ENCODE results near the gene RGS10.
A peak's percentile ranks its signal among the peaks of the same experiment; 100 is the strongest.

RGS10 gene

GRCh38 chr10:119518176-119518575 lies 24.3 kb downstream of the RGS10 start:
- TF ChIP-seq, protein P1, sequence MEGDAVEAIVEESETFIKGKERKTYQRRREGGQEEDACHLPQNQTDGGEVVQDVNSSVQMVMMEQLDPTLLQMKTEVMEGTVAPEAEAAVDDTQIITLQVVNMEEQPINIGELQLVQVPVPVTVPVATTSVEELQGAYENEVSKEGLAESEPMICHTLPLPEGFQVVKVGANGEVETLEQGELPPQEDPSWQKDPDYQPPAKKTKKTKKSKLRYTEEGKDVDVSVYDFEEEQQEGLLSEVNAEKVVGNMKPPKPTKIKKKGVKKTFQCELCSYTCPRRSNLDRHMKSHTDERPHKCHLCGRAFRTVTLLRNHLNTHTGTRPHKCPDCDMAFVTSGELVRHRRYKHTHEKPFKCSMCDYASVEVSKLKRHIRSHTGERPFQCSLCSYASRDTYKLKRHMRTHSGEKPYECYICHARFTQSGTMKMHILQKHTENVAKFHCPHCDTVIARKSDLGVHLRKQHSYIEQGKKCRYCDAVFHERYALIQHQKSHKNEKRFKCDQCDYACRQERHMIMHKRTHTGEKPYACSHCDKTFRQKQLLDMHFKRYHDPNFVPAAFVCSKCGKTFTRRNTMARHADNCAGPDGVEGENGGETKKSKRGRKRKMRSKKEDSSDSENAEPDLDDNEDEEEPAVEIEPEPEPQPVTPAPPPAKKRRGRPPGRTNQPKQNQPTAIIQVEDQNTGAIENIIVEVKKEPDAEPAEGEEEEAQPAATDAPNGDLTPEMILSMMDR (IDR thresholded peaks at IDR 0.05; ENCODE audit: extremely low read depth, insufficient read depth, missing control alignments), result no peak
- in situ Hi-C loops (cut with MboI; ENCODE audit: low pct_unique_long_range_greater_than_20kb, low sequenced_read_pairs, unreplicated experiment), result no loop called here
- DNase-seq (ENCODE audit: low spot score), result no peak

GRCh38 chr10:119517235-119518141 lies 25.0 kb downstream of the RGS10 start:
- peak; percentile 74 for DNase-seq (ENCODE audit: low spot score)
- TF ChIP-seq, protein P1 (IDR thresholded peaks at IDR 0.05; ENCODE audit: extremely low read depth, insufficient read depth, missing control alignments), result no peak
- in situ Hi-C loops (cut with MboI; ENCODE audit: low pct_unique_long_range_greater_than_20kb, low sequenced_read_pairs, unreplicated experiment), result no loop called here

- DNase-seq (ENCODE audit: low spot score), result peak; percentile 82
These were observed 25.9 kb downstream of the RGS10 start for GRCh38 chr10:119516381-119517234.

DNA sequence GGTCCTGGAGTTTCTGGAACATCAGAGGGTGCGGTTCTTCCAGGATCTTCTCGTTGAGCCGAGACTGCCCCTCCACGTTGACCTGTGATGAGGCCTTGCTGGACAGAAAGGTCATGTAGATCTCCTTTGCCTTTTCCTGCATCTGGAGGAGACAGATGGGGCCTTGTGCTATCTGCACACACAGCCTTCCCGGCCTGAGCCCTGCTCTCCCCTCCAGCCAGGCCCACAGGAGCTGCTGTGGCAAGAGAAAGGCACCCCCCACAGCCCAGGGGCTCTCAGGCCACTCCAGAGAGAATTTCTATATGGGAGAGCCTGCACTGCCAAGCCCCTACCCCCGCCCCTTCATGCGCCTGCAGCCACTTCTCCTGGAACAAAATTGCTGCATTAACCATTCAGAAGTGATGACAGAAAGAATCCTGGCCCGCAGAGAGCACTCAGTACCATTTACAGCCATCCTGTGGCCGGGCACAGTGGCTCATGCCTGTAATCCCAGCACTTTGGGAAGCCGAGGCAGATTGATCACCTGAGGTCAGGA lies 26.9 kb downstream of the RGS10 start:
- TF ChIP-seq, protein P1 (IDR thresholded peaks at IDR 0.05; ENCODE audit: extremely low read depth, insufficient read depth, missing control alignments), result no peak
- in situ Hi-C loops (cut with MboI; ENCODE audit: low pct_unique_long_range_greater_than_20kb, low sequenced_read_pairs, unreplicated experiment), result no loop called here
- no peak for DNase-seq (ENCODE audit: low spot score)

More at GRCh38 chr10:119516381-119517234, 25.9 kb downstream of the RGS10 start:
- in situ Hi-C loops (cut with MboI; ENCODE audit: low pct_unique_long_range_greater_than_20kb, low sequenced_read_pairs, unreplicated experiment), result no loop called here
- TF ChIP-seq, protein P1 (IDR thresholded peaks at IDR 0.05; ENCODE audit: extremely low read depth, insufficient read depth, missing control alignments), result no peak

GRCh38 chr10:119514819-119515218 lies 27.7 kb downstream of the RGS10 start:
- TF ChIP-seq, protein P1 (IDR thresholded peaks at IDR 0.05; ENCODE audit: extremely low read depth, insufficient read depth, missing control alignments), result no peak
- DNase-seq (ENCODE audit: low spot score), result no peak

DNA sequence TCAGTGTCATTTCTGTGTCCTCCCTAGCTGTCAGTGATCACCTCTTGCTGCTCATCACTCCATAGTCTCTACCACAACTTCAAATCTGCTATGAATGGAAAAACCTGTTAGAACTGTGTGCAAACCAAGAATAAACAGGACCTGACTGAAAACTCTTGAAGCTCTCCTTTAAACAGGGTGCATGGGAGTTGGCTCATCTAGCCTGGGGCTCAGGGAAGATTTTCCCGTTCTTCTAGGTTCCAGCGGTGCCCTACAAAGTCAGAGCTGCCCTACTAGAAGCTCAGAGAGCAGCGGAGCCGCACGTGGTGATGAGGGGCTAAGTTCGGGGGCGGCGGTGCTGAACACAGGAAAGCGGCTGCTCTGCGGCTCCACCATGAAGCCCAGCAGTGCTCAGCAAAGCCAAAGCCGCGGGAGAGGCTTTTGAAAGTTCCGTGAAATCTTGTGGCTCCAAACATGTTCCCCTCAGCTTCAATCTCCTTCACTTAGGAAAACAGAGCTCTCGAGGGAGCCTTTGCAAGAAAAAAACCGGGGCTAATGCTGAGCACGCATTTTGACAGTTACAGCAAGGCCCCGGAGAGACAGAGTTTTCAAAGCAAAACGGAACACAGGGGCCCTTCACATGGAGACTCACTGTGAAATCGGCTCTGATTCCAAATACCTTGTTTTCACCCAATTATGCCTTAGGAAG lies 30.5 kb downstream of the RGS10 start:
- no peak for DNase-seq (ENCODE audit: low spot score)
- in situ Hi-C loops (cut with MboI; ENCODE audit: low pct_unique_long_range_greater_than_20kb, low sequenced_read_pairs, unreplicated experiment), result no loop called here
- TF ChIP-seq, protein P1 (IDR thresholded peaks at IDR 0.05; ENCODE audit: extremely low read depth, insufficient read depth, missing control alignments), result no peak

More at GRCh38 chr10:119514819-119515218, 27.7 kb downstream of the RGS10 start:
- in situ Hi-C loops (cut with MboI; ENCODE audit: low pct_unique_long_range_greater_than_20kb, low sequenced_read_pairs, unreplicated experiment), result no loop called here

Data from GM13977 (cell line).